GM19025 (cell line): ENCODE results near the gene OR10H1.
"Not testable (repeated sequence)": the region's sequence is repeated elsewhere in the genome, so short reads cannot be mapped to it uniquely, and the experiment has no call there.

Experiments
- ATAC-seq: cut with Tn5 transposase; IDR thresholded peaks from one replicate; pipeline ENCODE4 v1.9.1; 2021; ENCODE audit warnings: mild to moderate bottlenecking, low read depth, moderate library complexity; ENCODE audit not compliant: unreplicated experiment

Gene OR10H1

GRCh38 chr19:15829306-15829698, 13.8 kb upstream of the OR10H1 start:
- ATAC-seq: no peak

- ATAC-seq: not testable (repeated sequence)
Observed at GRCh38 chr19:15828611-15829305, 13.3 kb upstream of the OR10H1 start.

GRCh38 chr19:15828121-15828610, 12.7 kb upstream of the OR10H1 start:
- ATAC-seq: no peak

- no peak for ATAC-seq
Observed at GRCh38 chr19:15825753-15826152, 10.3 kb upstream of the OR10H1 start.

GRCh38 chr19:15820646-15821045, 5.2 kb upstream of the OR10H1 start:
- ATAC-seq: no peak

GRCh38 chr19:15813916-15814315, 1.5 kb downstream of the OR10H1 start:
- ATAC-seq: no peak

- ATAC-seq: no peak
Observed at GRCh38 chr19:15812060-15812722, 3.3 kb downstream of the OR10H1 start.

GRCh38 chr19:15811476-15811875, 4.0 kb downstream of the OR10H1 start:
- no peak for ATAC-seq

- no peak for ATAC-seq
Observed at GRCh38 chr19:15810335-15810734, 5.1 kb downstream of the OR10H1 start.

GRCh38 chr19:15794279-15794678, 21.2 kb downstream of the OR10H1 start:
- ATAC-seq: not testable (repeated sequence)

GRCh38 chr19:15790096-15790495, 25.4 kb downstream of the OR10H1 start:
- no peak for ATAC-seq

- ATAC-seq: no peak
Observed at GRCh38 chr19:15788594-15789270, 26.7 kb downstream of the OR10H1 start.

- no peak for ATAC-seq
Observed at GRCh38 chr19:15787611-15788155, 27.8 kb downstream of the OR10H1 start, which contains the start of gene OR10H5. TSS of gene OR10H5 (plus strand) at chr19:15787661. CDS start at chr19:15794049, 6,388 bp downstream.

GRCh38 chr19:15782896-15783295, 32.6 kb downstream of the OR10H1 start:
- ATAC-seq: not testable (repeated sequence)

GRCh38 chr19:15782211-15782610, 33.3 kb downstream of the OR10H1 start:
- no peak for ATAC-seq

GRCh38 chr19:15781661-15782060, 33.8 kb downstream of the OR10H1 start:
- no peak for ATAC-seq

GRCh38 chr19:15780610-15781418, 34.6 kb downstream of the OR10H1 start:
- no peak for ATAC-seq

- no peak for ATAC-seq
Observed at GRCh38 chr19:15779756-15780476, 35.5 kb downstream of the OR10H1 start.
